Panc1 (cell line): Measurements from ENCODE around the gene TALDO1.

Source experiments
- CTCF ChIP-seq: fragments of 450-650 bp; IDR thresholded peaks from 2 replicates; pipeline ENCODE4 v1.5.1; 2017; ENCODE audit warnings: mild to moderate bottlenecking
- POLR2AphosphoS5 ChIP-seq: IDR thresholded peaks from 2 replicates; pipeline ENCODE4 v1.6.1; 2012; ENCODE audit warnings: mild to moderate bottlenecking, low read depth, low read length, moderate library complexity
- TCF7L2 ChIP-seq: IDR thresholded peaks from 2 replicates; pipeline ENCODE4 v1.6.1; 2011; ENCODE audit warnings: mild to moderate bottlenecking, low read depth, low read length, inconsistent platforms

- TF ChIP-seq CTCF, result no peak
- TF ChIP-seq POLR2AphosphoS5, result no peak
- no peak for TF ChIP-seq TCF7L2
Measured at GRCh38 chr11:729492-730074, 17.7 kb upstream of the TALDO1 start.
